Adrenal gland (tissue), 5 donors: ENCODE results near the gene PDE8A.

ENCODE experiments used
- POLR2A ChIP-seq, 2 donors: fragments of 450-650 bp; IDR thresholded peaks; one replicate each; pipeline ENCODE4 v1.6.1; 2017; ENCODE audit warnings: antibody characterized with exemption in 2 of 2, mild to moderate bottlenecking in 2 of 2, moderate library complexity in 1 of 2
- TF ChIP-seq, protein P1 (sequence below), 6 experiments: fragments of 450-650 bp in 4 of 6; fragments of 200-600 bp in 2 of 6; sonication (generic) in 1 of 6; IDR thresholded peaks; 1 replicate in 5 of 6; 2 replicates in 1 of 6; pipeline versions ENCODE4 v1.5.1 to v1.8.0; 2016 to 2021; ENCODE audit warnings: antibody characterized with exemption in 6 of 6, mild to moderate bottlenecking in 2 of 6, moderate library complexity in 1 of 6
- donor health status: DM: no; HTN: no; CAD: no.

DNA sequence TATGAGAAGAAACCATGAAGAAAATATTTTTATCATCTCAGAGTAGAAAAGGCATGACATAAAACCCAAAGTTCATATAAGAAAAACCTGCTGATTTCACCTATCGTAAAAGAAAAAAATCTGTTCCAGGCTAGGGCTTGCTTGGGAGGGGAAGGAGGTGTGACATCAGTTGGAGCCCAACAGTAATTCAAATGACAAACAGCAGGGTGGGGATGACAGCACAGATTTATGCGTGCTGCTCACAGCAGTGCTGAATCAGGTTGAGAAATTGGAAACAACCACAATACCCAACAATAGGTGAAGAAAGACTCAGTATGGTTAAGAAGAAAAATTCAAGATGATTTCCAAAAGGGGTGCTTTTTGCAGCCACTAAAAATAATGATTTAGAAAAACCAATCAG lies 172.4 kb downstream of the PDE8A start:
- TF ChIP-seq, protein P1, sequence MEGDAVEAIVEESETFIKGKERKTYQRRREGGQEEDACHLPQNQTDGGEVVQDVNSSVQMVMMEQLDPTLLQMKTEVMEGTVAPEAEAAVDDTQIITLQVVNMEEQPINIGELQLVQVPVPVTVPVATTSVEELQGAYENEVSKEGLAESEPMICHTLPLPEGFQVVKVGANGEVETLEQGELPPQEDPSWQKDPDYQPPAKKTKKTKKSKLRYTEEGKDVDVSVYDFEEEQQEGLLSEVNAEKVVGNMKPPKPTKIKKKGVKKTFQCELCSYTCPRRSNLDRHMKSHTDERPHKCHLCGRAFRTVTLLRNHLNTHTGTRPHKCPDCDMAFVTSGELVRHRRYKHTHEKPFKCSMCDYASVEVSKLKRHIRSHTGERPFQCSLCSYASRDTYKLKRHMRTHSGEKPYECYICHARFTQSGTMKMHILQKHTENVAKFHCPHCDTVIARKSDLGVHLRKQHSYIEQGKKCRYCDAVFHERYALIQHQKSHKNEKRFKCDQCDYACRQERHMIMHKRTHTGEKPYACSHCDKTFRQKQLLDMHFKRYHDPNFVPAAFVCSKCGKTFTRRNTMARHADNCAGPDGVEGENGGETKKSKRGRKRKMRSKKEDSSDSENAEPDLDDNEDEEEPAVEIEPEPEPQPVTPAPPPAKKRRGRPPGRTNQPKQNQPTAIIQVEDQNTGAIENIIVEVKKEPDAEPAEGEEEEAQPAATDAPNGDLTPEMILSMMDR (IDR thresholded peaks at IDR 0.05) = no peak
- no peak for TF ChIP-seq POLR2A (IDR thresholded peaks at IDR 0.05)
